ENCODE results near the gene ARID1A. TPM values are rescaled to one million over a fixed set of nuclear protein-coding genes. Genes with fewer than 3 reads are reported as not detected.

The ARID1A gene
- total RNA-seq, 6 experiments from 2014 or later = 22.2 to 36.4 (median 29.4) TPM

DNA sequence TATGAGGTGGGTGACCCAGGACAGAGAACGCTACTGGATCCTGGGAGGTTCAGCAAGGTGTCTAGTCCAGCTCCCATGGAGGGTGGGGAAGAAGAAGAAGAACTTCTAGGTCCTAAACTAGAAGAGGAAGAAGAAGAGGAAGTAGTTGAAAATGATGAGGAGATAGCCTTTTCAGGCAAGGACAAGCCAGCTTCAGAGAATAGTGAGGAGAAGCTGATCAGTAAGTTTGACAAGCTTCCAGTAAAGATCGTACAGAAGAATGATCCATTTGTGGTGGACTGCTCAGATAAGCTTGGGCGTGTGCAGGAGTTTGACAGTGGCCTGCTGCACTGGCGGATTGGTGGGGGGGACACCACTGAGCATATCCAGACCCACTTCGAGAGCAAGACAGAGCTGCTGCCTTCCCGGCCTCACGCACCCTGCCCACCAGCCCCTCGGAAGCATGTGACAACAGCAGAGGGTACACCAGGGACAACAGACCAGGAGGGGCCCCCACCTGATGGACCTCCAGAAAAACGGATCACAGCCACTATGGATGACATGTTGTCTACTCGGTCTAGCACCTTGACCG is 83.4 kb downstream of the ARID1A start:
- DNase-seq (no peak), ATAC-seq (no peak)
- Histone ChIP-seq H3K9me3 (no peaks in the 10 kb centered on the region), H3K27me3 (no peaks in the 10 kb centered on the region), H3K36me3 (peaks cover 16 to 60% (median 36%) of the 10 kb centered on the region in 4 donors), H3K4me1 (peaks cover 0 to 46% (median 17%) of the 10 kb centered on the region in 4 donors), H3K27ac (peak overlapping the region in 2 of 3 donors; percentile 100), H3K4me3 (no peak overlapping the region)
- 77% methylated on average over 2 of the region's 11 CpGs for WGBS (ENCODE audit: insufficient coverage, low coverage, low lambda C conversion rate, missing lambda C conversion rate)
- TF ChIP-seq, protein P1, sequence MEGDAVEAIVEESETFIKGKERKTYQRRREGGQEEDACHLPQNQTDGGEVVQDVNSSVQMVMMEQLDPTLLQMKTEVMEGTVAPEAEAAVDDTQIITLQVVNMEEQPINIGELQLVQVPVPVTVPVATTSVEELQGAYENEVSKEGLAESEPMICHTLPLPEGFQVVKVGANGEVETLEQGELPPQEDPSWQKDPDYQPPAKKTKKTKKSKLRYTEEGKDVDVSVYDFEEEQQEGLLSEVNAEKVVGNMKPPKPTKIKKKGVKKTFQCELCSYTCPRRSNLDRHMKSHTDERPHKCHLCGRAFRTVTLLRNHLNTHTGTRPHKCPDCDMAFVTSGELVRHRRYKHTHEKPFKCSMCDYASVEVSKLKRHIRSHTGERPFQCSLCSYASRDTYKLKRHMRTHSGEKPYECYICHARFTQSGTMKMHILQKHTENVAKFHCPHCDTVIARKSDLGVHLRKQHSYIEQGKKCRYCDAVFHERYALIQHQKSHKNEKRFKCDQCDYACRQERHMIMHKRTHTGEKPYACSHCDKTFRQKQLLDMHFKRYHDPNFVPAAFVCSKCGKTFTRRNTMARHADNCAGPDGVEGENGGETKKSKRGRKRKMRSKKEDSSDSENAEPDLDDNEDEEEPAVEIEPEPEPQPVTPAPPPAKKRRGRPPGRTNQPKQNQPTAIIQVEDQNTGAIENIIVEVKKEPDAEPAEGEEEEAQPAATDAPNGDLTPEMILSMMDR (IDR thresholded peaks at IDR 0.05) = no peak
- no peak for TF ChIP-seq POLR2A (IDR thresholded peaks at IDR 0.05)
- intact Hi-C loops (cut with DNase I) = loop anchor here in 1 of 2 donors (10.0 kb wide), 1 partner anchor 74 kb away; no protein-coding TSS in a partner anchor

DNA sequence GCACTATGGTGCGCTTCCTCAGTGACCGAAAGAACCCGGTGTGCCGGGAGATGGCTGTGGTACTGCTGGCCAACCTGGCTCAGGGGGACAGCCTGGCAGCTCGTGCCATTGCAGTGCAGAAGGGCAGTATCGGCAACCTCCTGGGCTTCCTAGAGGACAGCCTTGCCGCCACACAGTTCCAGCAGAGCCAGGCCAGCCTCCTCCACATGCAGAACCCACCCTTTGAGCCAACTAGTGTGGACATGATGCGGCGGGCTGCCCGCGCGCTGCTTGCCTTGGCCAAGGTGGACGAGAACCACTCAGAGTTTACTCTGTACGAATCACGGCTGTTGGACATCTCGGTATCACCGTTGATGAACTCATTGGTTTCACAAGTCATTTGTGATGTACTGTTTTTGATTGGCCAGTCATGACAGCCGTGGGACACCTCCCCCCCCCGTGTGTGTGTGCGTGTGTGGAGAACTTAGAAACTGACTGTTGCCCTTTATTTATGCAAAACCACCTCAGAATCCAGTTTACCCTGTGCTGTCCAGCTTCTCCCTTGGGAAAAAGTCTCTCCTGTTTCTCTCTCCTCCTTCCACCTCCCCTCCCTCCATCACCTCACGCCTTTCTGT is 84.6 kb downstream of the ARID1A start:
- DNase-seq (peak; percentile 73 to 90 (median 87)), ATAC-seq (peak; percentile 54 to 72 (median 70))
- TF ChIP-seq, protein P1 (IDR thresholded peaks at IDR 0.05) = no peak
- TF ChIP-seq POLR2A (IDR thresholded peaks at IDR 0.05) = no peak
- Histone ChIP-seq H3K36me3 (peaks cover 12 to 47% (median 28%) of the 10 kb centered on the region in 4 donors), H3K4me1 (peaks cover 0 to 58% (median 23%) of the 10 kb centered on the region in 4 donors), H3K4me3 (no peak overlapping the region), H3K27ac (peak overlapping the region; percentile 41 to 100 (median 100)), H3K9me3 (no peaks in the 10 kb centered on the region), H3K27me3 (no peaks in the 10 kb centered on the region)
- 50% methylated on average over 4 of the region's 21 CpGs for WGBS (ENCODE audit: insufficient coverage, low coverage, low lambda C conversion rate, missing lambda C conversion rate)
- intact Hi-C loops (cut with DNase I) = loop anchor here in 1 of 2 donors (10.0 kb wide), 1 partner anchor 76 kb away; no protein-coding TSS in a partner anchor

DNA sequence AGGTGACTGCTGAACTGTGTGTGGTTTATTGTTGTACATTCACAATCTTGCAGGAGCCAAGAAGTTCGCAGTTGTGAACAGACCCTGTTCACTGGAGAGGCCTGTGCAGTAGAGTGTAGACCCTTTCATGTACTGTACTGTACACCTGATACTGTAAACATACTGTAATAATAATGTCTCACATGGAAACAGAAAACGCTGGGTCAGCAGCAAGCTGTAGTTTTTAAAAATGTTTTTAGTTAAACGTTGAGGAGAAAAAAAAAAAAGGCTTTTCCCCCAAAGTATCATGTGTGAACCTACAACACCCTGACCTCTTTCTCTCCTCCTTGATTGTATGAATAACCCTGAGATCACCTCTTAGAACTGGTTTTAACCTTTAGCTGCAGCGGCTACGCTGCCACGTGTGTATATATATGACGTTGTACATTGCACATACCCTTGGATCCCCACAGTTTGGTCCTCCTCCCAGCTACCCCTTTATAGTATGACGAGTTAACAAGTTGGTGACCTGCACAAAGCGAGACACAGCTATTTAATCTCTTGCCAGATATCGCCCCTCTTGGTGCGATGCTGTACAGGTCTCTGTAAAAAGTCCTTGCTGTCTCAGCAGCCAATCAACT is 85.5 kb downstream of the ARID1A start:
- H3K36me3 ChIP-seq = peaks cover 9 to 40% (median 24%) of the 10 kb centered on the region in 4 donors
- DNase-seq = no peak
- intact Hi-C loops (cut with DNase I) = loop anchor here in 1 of 2 donors (10.0 kb wide), 1 partner anchor 77 kb away; no protein-coding TSS in a partner anchor

DNA sequence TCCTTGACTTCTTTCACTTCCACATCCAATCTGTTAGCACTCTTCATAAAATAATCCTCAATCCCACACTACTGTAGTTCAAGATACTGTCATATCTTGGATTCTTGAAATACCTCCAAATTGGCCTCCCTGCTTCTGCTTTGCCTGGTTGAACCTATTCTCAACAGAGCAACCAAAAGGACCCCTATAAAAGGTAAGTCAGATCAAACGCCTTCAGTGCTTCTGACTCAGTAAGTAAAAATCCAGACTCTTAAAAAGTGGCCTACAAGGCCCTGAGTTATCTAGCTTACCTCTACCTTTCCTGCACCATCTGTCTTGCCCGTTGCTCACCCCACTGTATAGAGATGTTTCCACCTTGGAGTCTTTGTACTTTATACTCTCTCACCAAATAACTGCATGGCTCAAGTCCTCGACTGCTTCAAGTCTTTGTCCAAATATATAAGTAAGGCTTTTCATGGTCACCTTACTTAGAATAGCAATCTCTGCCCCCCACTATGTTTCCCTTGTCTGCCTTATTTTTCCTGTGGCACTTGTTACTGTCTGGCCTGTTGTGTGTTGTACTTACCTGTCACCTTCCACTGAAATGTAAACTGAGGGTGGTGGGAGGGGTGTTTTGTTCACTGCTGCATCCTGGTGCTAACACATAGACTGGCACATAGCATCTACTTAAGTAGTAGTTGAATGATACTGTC is 86.9 kb downstream of the ARID1A start:
- Histone ChIP-seq H3K4me1 (peaks cover 0 to 73% (median 33%) of the 10 kb centered on the region in 4 donors), H3K4me3 (no peak overlapping the region), H3K27ac (peak overlapping the region in 2 of 3 donors; percentile 100), H3K9me3 (no peaks in the 10 kb centered on the region), H3K27me3 (no peaks in the 10 kb centered on the region), H3K36me3 (peaks cover 7 to 27% (median 18%) of the 10 kb centered on the region in 4 donors)
- TF ChIP-seq POLR2A (IDR thresholded peaks at IDR 0.05) = no peak
- TF ChIP-seq, protein P1 (IDR thresholded peaks at IDR 0.05) = no peak
- no peak for ATAC-seq
- intact Hi-C loops (cut with DNase I) = loop anchor here in 1 of 2 donors (10.0 kb wide), 1 partner anchor 78 kb away; no protein-coding TSS in a partner anchor
- 62% methylated on average over 3 of the region's 3 CpGs for WGBS (ENCODE audit: insufficient coverage, low coverage, low lambda C conversion rate, missing lambda C conversion rate)
- no peak for DNase-seq

More for the DNA sequence above, 85.5 kb downstream of the ARID1A start:
- no peaks in the 10 kb centered on the region for H3K9me3 ChIP-seq
- no peak overlapping the region for H3K4me3 ChIP-seq
- H3K27ac ChIP-seq = peak overlapping the region; percentile 35 to 100 (median 100)
- 58% methylated on average over 11 of the region's 11 CpGs for WGBS (ENCODE audit: insufficient coverage, low coverage, low lambda C conversion rate, missing lambda C conversion rate)
- peak in 1 of 4 donors; percentile 24 for ATAC-seq
- H3K4me1 ChIP-seq = peaks cover 0 to 67% (median 28%) of the 10 kb centered on the region in 4 donors
- no peaks in the 10 kb centered on the region for H3K27me3 ChIP-seq
- TF ChIP-seq, protein P1 (IDR thresholded peaks at IDR 0.05) = no peak
- no peak for TF ChIP-seq POLR2A (IDR thresholded peaks at IDR 0.05)

Measured in right lobe of liver (tissue), 6 donors.